MM.1S (cell line): Measurements from ENCODE around the gene EP400.

ENCODE experiments used
- DNase-seq: peaks from one replicate; pipeline ENCODE4 v3.0.0-alpha.2; 2015
- H2AFZ ChIP-seq: fragments of 300-600 bp; sonication (generic); 2 replicates; pipeline ENCODE4 v1.6.0; 2016; ENCODE audit warnings: antibody characterized with exemption, low read length
- H3F3A ChIP-seq: fragments of 300-600 bp; sonication (generic); 2 replicates; pipeline ENCODE4 v1.6.1; 2016; ENCODE audit warnings: mild to moderate bottlenecking, antibody characterized with exemption, low read length, moderate library complexity, mixed read lengths; ENCODE audit not compliant: insufficient read depth
- H3K27ac ChIP-seq: fragments of 300-600 bp; sonication (generic); 2 replicates; pipeline ENCODE4 v1.5.1; 2016; ENCODE audit warnings: mild to moderate bottlenecking, low read length
- H3K27me3 ChIP-seq: fragments of 300-600 bp; sonication (generic); replicated peaks from 2 replicates; pipeline ENCODE4 v1.6.0; 2016; ENCODE audit warnings: low read length; ENCODE audit not compliant: insufficient read depth
- H3K36me3 ChIP-seq: fragments of 300-600 bp; sonication (generic); replicated peaks from 2 replicates; pipeline ENCODE4 v1.6.1; 2016; ENCODE audit warnings: mild to moderate bottlenecking, low read length, mixed read lengths; ENCODE audit not compliant: insufficient read depth
- H3K4me1 ChIP-seq: fragments of 300-600 bp; sonication (generic); 2 replicates; pipeline ENCODE4 v1.6.1; 2016; ENCODE audit warnings: low read length, mixed read lengths
- H3K4me2 ChIP-seq: fragments of 300-600 bp; sonication (generic); 2 replicates; pipeline ENCODE4 v1.6.0; 2016; ENCODE audit warnings: low read depth, low read length
- H3K4me3 ChIP-seq: fragments of 300-600 bp; sonication (generic); 2 replicates; pipeline ENCODE4 v1.5.1; 2016; ENCODE audit warnings: low read length, mixed read lengths
- H3K79me2 ChIP-seq: fragments of 300-600 bp; sonication (generic); 2 replicates; pipeline ENCODE4 v1.6.1; 2016; ENCODE audit warnings: mixed run types, low read length, mixed read lengths
- H3K9ac ChIP-seq: fragments of 300-600 bp; sonication (generic); 2 replicates; pipeline ENCODE4 v1.6.1; 2016; ENCODE audit warnings: low read length, mixed read lengths
- H3K9me2 ChIP-seq: fragments of 300-600 bp; sonication (generic); replicated peaks from 2 replicates; pipeline ENCODE4 v1.6.1; 2016; ENCODE audit warnings: mild to moderate bottlenecking, low read length, mixed read lengths; ENCODE audit not compliant: insufficient read depth
- H3K9me3 ChIP-seq: fragments of 300-600 bp; sonication (generic); replicated peaks from 2 replicates; pipeline ENCODE4 v1.6.1; 2016; ENCODE audit warnings: mild to moderate bottlenecking, low read length, mixed read lengths; ENCODE audit not compliant: insufficient read depth
- H4K20me1 ChIP-seq: fragments of 300-600 bp; sonication (generic); 2 replicates; pipeline ENCODE4 v1.6.1; 2016; ENCODE audit warnings: mild to moderate bottlenecking, low read length, moderate library complexity, mixed read lengths; ENCODE audit not compliant: insufficient read depth
- EZH2 ChIP-seq: fragments of 300-600 bp; sonication (generic); optimal IDR thresholded peaks from 2 replicates; pipeline ENCODE3; 2017; ENCODE audit warnings: low read depth, mild to moderate bottlenecking, antibody characterized with exemption, low read length, mixed read lengths
- EZH2phosphoT487 ChIP-seq: fragments of 300-600 bp; sonication (generic); IDR thresholded peaks from 2 replicates; pipeline ENCODE4 v1.6.1; 2018; ENCODE audit warnings: antibody characterized with exemption, low read length
- TF ChIP-seq, protein P1 (sequence below): fragments of 300-600 bp; sonication (generic); IDR thresholded peaks from 2 replicates; pipeline ENCODE4 v1.5.1; 2016; ENCODE audit warnings: antibody characterized with exemption, low read length, mixed read lengths

The EP400 gene

DNA sequence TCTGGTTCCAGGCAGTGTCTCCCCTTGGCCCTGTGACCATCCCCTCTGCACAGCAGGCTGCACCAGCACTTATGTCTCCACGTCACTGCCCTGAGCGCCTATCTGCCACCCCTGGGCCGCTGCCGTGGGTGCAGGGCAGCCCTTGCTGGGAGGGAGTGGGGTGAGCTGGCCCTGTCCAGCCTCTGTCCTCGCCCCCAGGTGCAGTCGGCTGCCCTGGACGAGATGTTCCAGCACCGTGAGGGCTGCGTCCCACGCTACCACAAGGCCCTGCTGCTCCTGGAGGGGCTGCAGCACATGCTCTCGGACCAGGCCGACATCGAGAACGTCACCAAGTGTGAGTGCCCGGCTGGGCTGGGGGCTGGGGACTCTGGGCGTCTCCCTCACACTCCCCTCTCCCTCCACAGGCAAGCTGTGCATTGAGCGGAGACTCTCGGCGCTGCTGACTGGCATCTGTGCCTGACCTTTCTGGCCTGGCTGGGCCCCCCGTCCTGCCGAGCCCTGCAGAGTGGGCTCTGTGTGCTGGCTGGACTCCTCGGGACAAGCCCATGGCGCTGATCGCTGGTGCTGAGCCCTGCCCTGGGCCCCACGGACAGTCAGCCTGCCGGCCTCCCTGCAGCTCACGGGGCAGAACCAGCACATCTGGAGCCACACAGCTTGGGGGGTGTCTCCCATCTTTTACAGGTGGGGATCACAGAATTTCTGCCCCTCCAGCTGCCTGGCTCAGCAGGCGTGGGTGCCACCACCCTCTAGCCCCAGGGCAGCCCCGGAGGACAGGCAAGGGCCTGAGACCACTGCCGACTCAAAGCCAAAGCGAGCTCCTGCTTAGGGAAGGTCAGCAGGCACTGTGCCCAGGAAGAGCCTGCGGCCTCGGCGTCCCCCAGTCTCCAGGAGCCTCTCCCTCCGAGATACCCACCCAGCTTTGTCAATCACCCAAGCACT is 28.6 kb upstream of the EP400 start:
- Histone ChIP-seq H3K9me2 (no peaks in the 10 kb centered on the region), H3K4me2 (no peak overlapping the region), H3F3A (0 out of 2 replicates have a peak, but pooled peaks cover 6% of the 10 kb centered on the region), H3K9ac (no peak overlapping the region), H3K27ac (no peak overlapping the region), H2AFZ (no peak overlapping the region), H3K4me3 (no peak overlapping the region), H3K4me1 (peaks cover 5% of the 10 kb centered on the region), H3K9me3 (no peaks in the 10 kb centered on the region), H3K27me3 (no peaks in the 10 kb centered on the region), H4K20me1 (no peaks in the 10 kb centered on the region), H3K36me3 (no peaks in the 10 kb centered on the region), H3K79me2 (no peaks in the 10 kb centered on the region)
- no peak for TF ChIP-seq EZH2phosphoT487
- TF ChIP-seq, protein P1, sequence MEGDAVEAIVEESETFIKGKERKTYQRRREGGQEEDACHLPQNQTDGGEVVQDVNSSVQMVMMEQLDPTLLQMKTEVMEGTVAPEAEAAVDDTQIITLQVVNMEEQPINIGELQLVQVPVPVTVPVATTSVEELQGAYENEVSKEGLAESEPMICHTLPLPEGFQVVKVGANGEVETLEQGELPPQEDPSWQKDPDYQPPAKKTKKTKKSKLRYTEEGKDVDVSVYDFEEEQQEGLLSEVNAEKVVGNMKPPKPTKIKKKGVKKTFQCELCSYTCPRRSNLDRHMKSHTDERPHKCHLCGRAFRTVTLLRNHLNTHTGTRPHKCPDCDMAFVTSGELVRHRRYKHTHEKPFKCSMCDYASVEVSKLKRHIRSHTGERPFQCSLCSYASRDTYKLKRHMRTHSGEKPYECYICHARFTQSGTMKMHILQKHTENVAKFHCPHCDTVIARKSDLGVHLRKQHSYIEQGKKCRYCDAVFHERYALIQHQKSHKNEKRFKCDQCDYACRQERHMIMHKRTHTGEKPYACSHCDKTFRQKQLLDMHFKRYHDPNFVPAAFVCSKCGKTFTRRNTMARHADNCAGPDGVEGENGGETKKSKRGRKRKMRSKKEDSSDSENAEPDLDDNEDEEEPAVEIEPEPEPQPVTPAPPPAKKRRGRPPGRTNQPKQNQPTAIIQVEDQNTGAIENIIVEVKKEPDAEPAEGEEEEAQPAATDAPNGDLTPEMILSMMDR = no peak
- DNase-seq = no peak

DNA sequence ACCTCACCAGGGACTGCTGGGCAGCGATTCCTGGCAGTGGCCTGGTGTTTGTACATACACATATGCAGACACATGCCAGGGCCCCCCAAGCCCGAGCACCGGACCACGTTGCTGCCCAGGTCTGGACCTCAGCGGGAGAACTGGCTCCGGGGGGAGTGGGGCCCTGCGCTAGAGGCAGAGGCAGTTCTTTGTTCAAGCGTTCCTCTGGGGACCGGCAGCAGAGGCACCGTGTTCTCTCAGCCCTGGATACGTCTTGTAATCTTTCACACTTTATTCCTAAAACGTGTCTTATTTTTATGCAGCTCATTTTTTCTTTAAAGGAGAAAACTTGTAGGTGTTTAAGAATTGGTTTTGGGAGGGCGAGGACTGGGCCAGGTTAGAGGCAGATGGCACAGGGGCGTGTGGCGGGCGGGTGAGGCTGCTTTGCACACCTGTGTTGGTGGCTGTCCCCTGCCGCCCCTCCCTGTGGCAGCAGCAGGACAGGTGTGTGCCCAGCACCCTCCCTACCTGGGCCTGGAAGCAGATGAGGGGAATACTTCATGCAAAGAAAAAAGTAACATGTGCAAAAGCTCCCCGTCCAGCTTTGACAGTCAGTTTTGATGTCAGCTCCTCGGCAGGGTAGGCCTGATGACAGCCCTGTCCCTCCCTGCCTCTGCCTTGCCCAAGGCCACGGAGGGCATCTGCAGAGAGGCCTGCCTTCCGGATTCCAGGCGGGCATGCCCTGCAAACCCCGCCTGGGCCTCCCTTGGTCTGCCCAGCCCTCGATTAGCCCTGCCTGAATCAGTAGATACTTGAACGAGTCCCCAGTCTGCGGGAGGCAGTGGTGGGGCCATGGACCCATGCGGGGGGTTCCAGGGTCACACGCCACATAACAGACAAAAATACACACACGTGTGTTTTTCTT is 27.6 kb upstream of the EP400 start:
- no peak for DNase-seq
- H2AFZ ChIP-seq = no peak overlapping the region
- no peak overlapping the region for H3K9ac ChIP-seq
- no peaks in the 10 kb centered on the region for H3K27me3 ChIP-seq
- no peaks in the 10 kb centered on the region for H3K79me2 ChIP-seq
- no peaks in the 10 kb centered on the region for H3K9me3 ChIP-seq
- peaks cover 5% of the 10 kb centered on the region for H3K4me1 ChIP-seq
- no peak overlapping the region for H3K4me2 ChIP-seq
- H3K9me2 ChIP-seq = no peaks in the 10 kb centered on the region
- no peak for TF ChIP-seq EZH2phosphoT487
- TF ChIP-seq, protein P1 = no peak
- TF ChIP-seq EZH2 = no peak
- no peak overlapping the region for H3K4me3 ChIP-seq
- no peak overlapping the region for H3K27ac ChIP-seq
- H3F3A ChIP-seq = 0 out of 2 replicates have a peak, but pooled peaks cover 6% of the 10 kb centered on the region
- H4K20me1 ChIP-seq = no peaks in the 10 kb centered on the region
- H3K36me3 ChIP-seq = no peaks in the 10 kb centered on the region

DNA sequence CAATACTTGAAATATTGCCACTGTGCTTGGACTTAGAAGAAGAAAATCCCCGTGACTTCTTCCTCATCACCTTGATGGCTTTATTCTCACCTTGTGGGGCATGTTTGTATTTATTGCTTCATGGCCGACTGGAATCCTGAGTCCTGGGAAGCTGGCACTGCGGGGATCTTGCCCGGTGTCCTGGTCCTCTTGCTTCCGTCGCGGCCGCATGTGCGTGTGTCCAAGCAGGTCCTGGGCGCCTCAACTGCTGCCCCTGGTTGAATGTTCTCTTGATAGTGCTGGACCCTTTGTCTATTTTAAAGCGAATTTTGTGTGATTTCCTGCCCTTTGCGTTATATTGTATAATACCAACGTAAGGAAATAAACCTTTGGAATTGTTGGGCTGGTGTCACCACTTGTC is 27.0 kb upstream of the EP400 start:
- H3K36me3 ChIP-seq = no peaks in the 10 kb centered on the region
- H2AFZ ChIP-seq = no peak overlapping the region
- no peaks in the 10 kb centered on the region for H4K20me1 ChIP-seq
- 0 out of 2 replicates have a peak, but pooled peaks cover 6% of the 10 kb centered on the region for H3F3A ChIP-seq
- H3K4me1 ChIP-seq = peaks cover 5% of the 10 kb centered on the region
- no peaks in the 10 kb centered on the region for H3K79me2 ChIP-seq
- no peaks in the 10 kb centered on the region for H3K9me2 ChIP-seq
- H3K4me3 ChIP-seq = no peak overlapping the region
- H3K27me3 ChIP-seq = no peaks in the 10 kb centered on the region
- H3K9me3 ChIP-seq = no peaks in the 10 kb centered on the region
- H3K9ac ChIP-seq = no peak overlapping the region; the same call in 1 of the 2 replicates
- no peak for DNase-seq
- peak overlapping the region; percentile 22; the same call in 1 of the 2 replicates for H3K27ac ChIP-seq
- no peak for TF ChIP-seq EZH2
- H3K4me2 ChIP-seq = no peak overlapping the region
